Measurements from ENCODE around the gene RAB6B.

The RAB6B gene

DNA sequence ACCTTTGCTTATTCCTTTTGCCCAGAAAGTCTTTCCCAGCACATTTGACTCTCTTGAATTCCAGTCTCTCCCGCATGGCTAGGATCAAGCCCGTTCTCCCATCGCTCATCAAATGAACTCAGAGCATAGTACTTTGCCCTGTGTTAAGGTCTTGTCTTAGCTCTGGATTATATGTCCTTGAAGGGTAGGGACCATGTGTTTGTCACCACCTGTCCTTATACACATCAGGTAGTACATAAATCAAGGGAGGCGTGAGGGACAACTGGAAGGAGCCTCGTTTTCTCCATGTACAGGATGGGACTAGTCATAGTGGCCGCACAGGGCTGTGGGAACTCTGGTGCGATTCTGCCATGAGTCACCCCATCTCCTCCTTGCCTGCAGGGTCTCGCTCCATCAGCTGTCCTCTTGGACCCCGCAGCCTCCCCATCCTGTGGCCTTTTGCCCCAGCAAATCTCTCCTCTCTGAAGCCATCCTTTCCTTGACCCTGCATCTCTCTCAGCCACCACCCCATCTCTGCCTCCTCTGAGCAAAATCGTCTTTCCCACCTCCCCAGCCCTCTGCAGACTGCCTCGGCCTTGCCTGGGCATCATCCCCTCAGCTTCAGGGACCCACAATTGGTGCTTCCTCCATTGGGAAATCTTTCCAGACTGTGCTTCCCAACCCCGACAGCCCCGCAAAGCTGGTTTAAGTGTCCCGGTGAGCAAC lies 33.4 kb upstream of the RAB6B start:
- TF ChIP-seq, protein P1, sequence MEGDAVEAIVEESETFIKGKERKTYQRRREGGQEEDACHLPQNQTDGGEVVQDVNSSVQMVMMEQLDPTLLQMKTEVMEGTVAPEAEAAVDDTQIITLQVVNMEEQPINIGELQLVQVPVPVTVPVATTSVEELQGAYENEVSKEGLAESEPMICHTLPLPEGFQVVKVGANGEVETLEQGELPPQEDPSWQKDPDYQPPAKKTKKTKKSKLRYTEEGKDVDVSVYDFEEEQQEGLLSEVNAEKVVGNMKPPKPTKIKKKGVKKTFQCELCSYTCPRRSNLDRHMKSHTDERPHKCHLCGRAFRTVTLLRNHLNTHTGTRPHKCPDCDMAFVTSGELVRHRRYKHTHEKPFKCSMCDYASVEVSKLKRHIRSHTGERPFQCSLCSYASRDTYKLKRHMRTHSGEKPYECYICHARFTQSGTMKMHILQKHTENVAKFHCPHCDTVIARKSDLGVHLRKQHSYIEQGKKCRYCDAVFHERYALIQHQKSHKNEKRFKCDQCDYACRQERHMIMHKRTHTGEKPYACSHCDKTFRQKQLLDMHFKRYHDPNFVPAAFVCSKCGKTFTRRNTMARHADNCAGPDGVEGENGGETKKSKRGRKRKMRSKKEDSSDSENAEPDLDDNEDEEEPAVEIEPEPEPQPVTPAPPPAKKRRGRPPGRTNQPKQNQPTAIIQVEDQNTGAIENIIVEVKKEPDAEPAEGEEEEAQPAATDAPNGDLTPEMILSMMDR (conservative IDR thresholded peaks at IDR 0.05; ENCODE audit: low read length): no peak
- H3K4me3 ChIP-seq (ENCODE audit: low read length): no peak overlapping the region
- no peak for DNase-seq (ENCODE audit: low read depth)

DNA sequence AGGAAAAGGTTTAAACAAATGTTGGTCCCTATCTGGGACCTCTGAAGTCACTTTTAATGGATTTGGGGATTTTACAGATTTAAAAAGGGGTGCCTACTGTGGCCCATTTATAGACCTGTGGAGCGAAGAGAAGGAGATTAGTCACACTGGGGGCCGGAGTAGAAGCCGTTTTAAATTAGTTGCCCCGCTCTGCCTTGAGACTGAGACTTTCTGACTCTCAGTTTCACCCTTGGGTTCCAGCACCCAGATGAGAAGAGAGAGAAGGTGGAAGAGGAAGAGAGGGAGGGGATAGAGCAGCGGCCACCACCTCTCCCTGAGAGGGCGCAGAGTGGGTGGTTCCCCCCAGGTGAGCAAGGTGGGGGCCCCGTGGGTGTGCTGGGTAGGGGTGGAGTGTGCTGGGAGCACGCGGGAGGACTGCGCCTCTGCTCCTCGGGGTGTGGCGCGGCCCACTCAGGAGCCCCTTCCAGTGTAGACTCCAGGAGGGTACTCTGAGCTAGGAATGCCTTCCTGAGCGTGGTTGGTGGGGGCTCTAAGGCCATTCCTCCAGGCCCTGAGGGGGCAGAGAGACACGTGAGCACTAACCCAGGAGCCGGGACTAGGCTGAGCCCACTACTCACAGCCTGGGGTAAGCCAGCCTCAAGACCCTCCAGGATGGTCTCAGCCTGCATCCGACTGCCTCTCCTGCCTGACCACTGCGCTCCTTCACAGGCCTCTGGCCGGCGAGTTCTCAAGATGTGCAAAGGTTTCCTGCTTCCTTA lies 32.6 kb upstream of the RAB6B start:
- no peak for DNase-seq (ENCODE audit: low read depth)
- H3K4me3 ChIP-seq (ENCODE audit: low read length): peak overlapping the region; percentile 53; the same call in 1 of the 2 replicates
- TF ChIP-seq, protein P1 (conservative IDR thresholded peaks at IDR 0.05; ENCODE audit: low read length): no peak

GRCh38 chr3:133927540-133928066 lies 31.9 kb upstream of the RAB6B start:
- DNase-seq (ENCODE audit: low read depth): peak; percentile 16
- TF ChIP-seq, protein P1 (conservative IDR thresholded peaks at IDR 0.05; ENCODE audit: low read length): peak; percentile 41

GRCh38 chr3:133926736-133927539 lies 31.3 kb upstream of the RAB6B start:
- DNase-seq (ENCODE audit: low read depth): no peak

More at GRCh38 chr3:133927540-133928066, 31.9 kb upstream of the RAB6B start:
- H3K4me3 ChIP-seq (ENCODE audit: low read length): peak overlapping the region; percentile 53

GRCh38 chr3:133925960-133926735 lies 30.5 kb upstream of the RAB6B start:
- no peak for DNase-seq (ENCODE audit: low read depth)
- H3K4me3 ChIP-seq (ENCODE audit: low read length): no peak overlapping the region
- TF ChIP-seq, protein P1 (conservative IDR thresholded peaks at IDR 0.05; ENCODE audit: low read length): no peak

More at GRCh38 chr3:133926736-133927539, 31.3 kb upstream of the RAB6B start:
- TF ChIP-seq, protein P1 (conservative IDR thresholded peaks at IDR 0.05; ENCODE audit: low read length): 0 out of 2 replicates have a peak, but pooled peaks have one; percentile 4
- H3K4me3 ChIP-seq (ENCODE audit: low read length): peak overlapping the region; percentile 49

DNA sequence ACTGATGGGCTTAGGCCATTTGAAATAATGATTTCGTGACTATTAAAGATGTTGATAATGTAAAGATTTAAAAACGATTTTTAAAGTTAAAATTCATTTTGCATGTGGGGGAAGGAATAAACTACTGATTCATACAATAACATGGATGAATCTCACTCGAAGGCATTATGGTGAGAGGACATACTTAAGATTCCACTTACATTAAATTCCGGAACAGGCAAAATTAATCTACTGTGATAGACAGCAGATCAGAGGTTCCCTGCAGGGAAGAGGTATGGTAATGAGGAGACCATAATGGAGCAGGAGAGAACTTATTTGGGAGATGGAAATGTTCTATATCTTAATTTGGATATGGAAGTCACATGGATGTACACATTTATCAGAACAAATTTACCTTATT lies 28.4 kb upstream of the RAB6B start:
- DNase-seq (ENCODE audit: low read depth): no peak
- no peak overlapping the region for H3K4me3 ChIP-seq (ENCODE audit: low read length)
- TF ChIP-seq, protein P1 (conservative IDR thresholded peaks at IDR 0.05; ENCODE audit: low read length): no peak

Data from AG10803 (cell line).